HEK293 (cell line): ENCODE measurements around the gene TTC7B.

Experiments used
- CTCF ChIA-PET: fragments of 350-600 bp; formaldehyde crosslinking; extraction: SDS; loops from one replicate; lab custom pipeline; 2021; ENCODE audit warnings: antibody characterized with exemption; lab: Yijun Ruan, JAX
- POLR2A ChIA-PET: fragments of 300-600 bp; formaldehyde crosslinking; extraction: SDS; loops from one replicate; lab custom pipeline; 2020; ENCODE audit warnings: antibody characterized with exemption, inconsistent platforms; lab: Yijun Ruan, JAX
- H3K27ac ChIP-seq: fragments of 200-500 bp; sonication (Bioruptor generic); 2 replicates; pipeline ENCODE4 v1.5.1; 2014; ENCODE audit warnings: low read depth, low read length, control low read depth, inconsistent platforms; ENCODE audit errors: extremely low read depth
- H3K36me3 ChIP-seq, 2 experiments: fragments of 200-500 bp in 1 of 2; sonication (Bioruptor generic) in 1 of 2; 1 replicate in 1 of 2; 2 replicates in 1 of 2; pipeline ENCODE4 v1.5.1; 2014 to 2017; ENCODE audit warnings: inconsistent platforms in 2 of 2, low read length in 2 of 2; ENCODE audit not compliant: control insufficient read depth in 2 of 2, insufficient read depth in 1 of 2
- H3K4me1 ChIP-seq: fragments of 200-500 bp; sonication (Bioruptor generic); 2 replicates; pipeline ENCODE4 v1.5.1; 2014; ENCODE audit warnings: mild to moderate bottlenecking, low read length, inconsistent platforms; ENCODE audit not compliant: control insufficient read depth, insufficient read depth
- H3K4me3 ChIP-seq: 2 replicates; pipeline ENCODE4 v1.5.1; 2011; ENCODE audit warnings: low read depth, mild to moderate bottlenecking, control low read depth, low read length, moderate library complexity
- H3K9me3 ChIP-seq: fragments of 200-500 bp; sonication (Bioruptor generic); 2 replicates; pipeline ENCODE4 v1.5.1; 2014; ENCODE audit warnings: low read depth, low read length, inconsistent platforms; ENCODE audit not compliant: control insufficient read depth, insufficient read depth
- EGR2 ChIP-seq: fragments of 450-650 bp; formaldehyde crosslinking; IDR thresholded peaks from 2 replicates; pipeline ENCODE4 v1.5.1; 2016; ENCODE audit warnings: low read depth, missing biosample characterization, missing genetic modification characterization
- IKZF3 ChIP-seq: fragments of 450-650 bp; IDR thresholded peaks from 2 replicates; pipeline ENCODE4 v1.5.0; 2018; ENCODE audit warnings: missing biosample characterization, mild to moderate bottlenecking, missing genetic modification characterization, moderate library complexity
- SCRT2 ChIP-seq: fragments of 450-650 bp; formaldehyde crosslinking; IDR thresholded peaks from 2 replicates; pipeline ENCODE4 v1.5.1; 2016; ENCODE audit warnings: missing biosample characterization, missing genetic modification characterization
- TRIM28 ChIP-seq: IDR thresholded peaks from 2 replicates; pipeline ENCODE4 v1.6.1; 2011; ENCODE audit warnings: low read length, control low read depth, borderline replicate concordance
- ZBTB11 ChIP-seq: fragments of 450-650 bp; formaldehyde crosslinking; conservative IDR thresholded peaks from 2 replicates; pipeline ENCODE4 v1.5.1; 2016; ENCODE audit warnings: low read depth, missing biosample characterization, missing genetic modification characterization
- ZBTB48 ChIP-seq: fragments of 450-650 bp; formaldehyde crosslinking; IDR thresholded peaks from 2 replicates; pipeline ENCODE4 v1.5.1; 2016; ENCODE audit warnings: missing biosample characterization, missing genetic modification characterization
- ZEB2 ChIP-seq: fragments of 450-650 bp; formaldehyde crosslinking; IDR thresholded peaks from 2 replicates; pipeline ENCODE4 v1.5.1; 2016; ENCODE audit warnings: missing biosample characterization, missing genetic modification characterization
- ZFP69B ChIP-seq: fragments of 450-650 bp; formaldehyde crosslinking; IDR thresholded peaks from 2 replicates; pipeline ENCODE4 v1.5.1; 2016; ENCODE audit warnings: missing biosample characterization, missing genetic modification characterization
- ZNF214 ChIP-seq: fragments of 450-650 bp; formaldehyde crosslinking; IDR thresholded peaks from 2 replicates; pipeline ENCODE4 v1.5.1; 2017; ENCODE audit warnings: missing biosample characterization, mild to moderate bottlenecking, missing genetic modification characterization, borderline replicate concordance
- ZNF37A ChIP-seq: fragments of 450-650 bp; IDR thresholded peaks from 2 replicates; pipeline ENCODE4 v1.5.1; 2018; ENCODE audit warnings: missing biosample characterization, missing genetic modification characterization
- ZNF513 ChIP-seq: fragments of 450-650 bp; IDR thresholded peaks from 2 replicates; pipeline ENCODE4 v1.5.1; 2018; ENCODE audit warnings: missing biosample characterization, missing genetic modification characterization
- ZNF514 ChIP-seq: fragments of 450-650 bp; formaldehyde crosslinking; IDR thresholded peaks from 2 replicates; pipeline ENCODE4 v1.5.1; 2016; ENCODE audit warnings: missing biosample characterization, missing genetic modification characterization
- ZNF548 ChIP-seq: fragments of 450-650 bp; formaldehyde crosslinking; IDR thresholded peaks from 2 replicates; pipeline ENCODE4 v1.5.1; 2016; ENCODE audit warnings: missing biosample characterization, missing genetic modification characterization
- ZNF670 ChIP-seq: fragments of 450-650 bp; formaldehyde crosslinking; IDR thresholded peaks from 2 replicates; pipeline ENCODE4 v1.5.1; 2016; ENCODE audit warnings: missing biosample characterization, missing genetic modification characterization, low read depth
- ZSCAN4 ChIP-seq: fragments of 450-650 bp; formaldehyde crosslinking; IDR thresholded peaks from 2 replicates; pipeline ENCODE4 v1.5.1; 2017; ENCODE audit warnings: missing biosample characterization, missing genetic modification characterization

The TTC7B gene

GRCh38 chr14:90777358-90777757 is 38.9 kb downstream of the TTC7B start (continued):
- no peak for TF ChIP-seq ZFP69B (tag by site-specific recombination)

- ChIA-PET POLR2A (no interaction called here), CTCF (interaction anchor here (0.6 to 1.9 kb wide), 2 partner anchors 8 to 15 kb away, joined by 6 read pairs; no protein-coding TSS in a partner anchor)
Observed at GRCh38 chr14:90775441-90775840, 40.8 kb downstream of the TTC7B start.

GRCh38 chr14:90774316-90774715 is 41.9 kb downstream of the TTC7B start:
- TF ChIP-seq ZNF37A (tag by site-specific recombination), result no peak
- TF ChIP-seq EGR2, result peak; percentile 23; the same call in 1 of the 2 replicates
- POLR2A ChIA-PET, result no interaction called here
- no peaks in the 10 kb centered on the region for H3K4me1 ChIP-seq

More at GRCh38 chr14:90775441-90775840, 40.8 kb downstream of the TTC7B start:
- H3K4me1 ChIP-seq, result no peaks in the 10 kb centered on the region
- TF ChIP-seq ZNF548 (tag by site-specific recombination) (no peak), ZNF670 (tag by site-specific recombination) (no peak)
- peaks cover 8 to 57% of the 10 kb centered on the region in 2 experiments; a peak in 2 of 3 replicates for H3K36me3 ChIP-seq
- no peak overlapping the region for H3K4me3 ChIP-seq
- H3K27ac ChIP-seq, result no peak overlapping the region
- H3K9me3 ChIP-seq, result no peaks in the 10 kb centered on the region

GRCh38 chr14:90773705-90774104 is 42.5 kb downstream of the TTC7B start:
- no peak overlapping the region for H3K4me3 ChIP-seq
- H3K4me1 ChIP-seq, result no peaks in the 10 kb centered on the region
- peaks cover 23 to 55% of the 10 kb centered on the region in 2 experiments for H3K36me3 ChIP-seq
- H3K27ac ChIP-seq, result no peak overlapping the region
- POLR2A ChIA-PET, result no interaction called here
- no peaks in the 10 kb centered on the region for H3K9me3 ChIP-seq
- CTCF ChIA-PET, result interaction anchor here (0.6 to 3.2 kb wide), 2 partner anchors 14 to 545 kb away, joined by 6 to 27 read pairs; no protein-coding TSS in a partner anchor
- TF ChIP-seq ZEB2 (tag by site-specific recombination) (no peak), ZSCAN4 (tag by site-specific recombination) (no peak), ZNF214 (tag by site-specific recombination) (no peak), ZNF514 (tag by site-specific recombination) (no peak), TRIM28 (no peak), ZBTB11 (tag by site-specific recombination) (no peak)

More at GRCh38 chr14:90774316-90774715, 41.9 kb downstream of the TTC7B start:
- CTCF ChIA-PET, result interaction anchor here (1.9 kb wide), 1 partner anchor 14 kb away, joined by 6 read pairs; no protein-coding TSS in a partner anchor
- H3K4me3 ChIP-seq, result no peak overlapping the region
- H3K36me3 ChIP-seq, result peaks cover 17 to 56% of the 10 kb centered on the region in 2 experiments; a peak in 2 of 3 replicates
- no peak overlapping the region for H3K27ac ChIP-seq
- no peaks in the 10 kb centered on the region for H3K9me3 ChIP-seq

- no peak overlapping the region for H3K27ac ChIP-seq
Observed at GRCh38 chr14:90773196-90773486, 43.1 kb downstream of the TTC7B start.

More at GRCh38 chr14:90773196-90773486, 43.1 kb downstream of the TTC7B start:
- TF ChIP-seq ZBTB48 (tag by site-specific recombination), result no peak
- TF ChIP-seq IKZF3 (tag by site-specific recombination), result no peak
- no peak for TF ChIP-seq ZNF513 (tag by site-specific recombination)
- 0 out of 2 replicates have a peak, but pooled peaks have one; percentile 3 for TF ChIP-seq SCRT2 (tag by site-specific recombination)
- H3K9me3 ChIP-seq, result no peaks in the 10 kb centered on the region
- no peaks in the 10 kb centered on the region for H3K4me1 ChIP-seq
- CTCF ChIA-PET, result interaction anchor here (0.6 to 3.2 kb wide), 2 partner anchors 14 to 1489 kb away, joined by 3 to 27 read pairs; no protein-coding TSS in a partner anchor
- POLR2A ChIA-PET, result no interaction called here
- H3K36me3 ChIP-seq, result peaks cover 26 to 53% of the 10 kb centered on the region in 2 experiments
- H3K4me3 ChIP-seq, result no peak overlapping the region
